Stimulated activated CD4-positive, alpha-beta T cell treated with anti-CD3 and anti-CD28 coated beads, Interleukin-12 subunit alpha, Interleukin-12 subunit beta, amount 100 ng/mL, for 48 hours (primary cell): ENCODE data around the gene GABARAPL1.
"Not testable (repeated sequence)": the region's sequence is repeated elsewhere in the genome, so short reads cannot be mapped to it uniquely, and the experiment has no call there.

Source experiments
- DNase-seq, 3 donors: peaks; one replicate each; pipeline ENCODE4 v3.0.0-alpha.2; 2020; ENCODE audit warnings: low read depth in 2 of 3, low spot score in 1 of 3

The GABARAPL1 gene

GRCh38 chr12:10212739-10213131 lies at the start of gene GABARAPL1:
Gene GABARAPL1, plus strand, starts transcription at chr12:10212877. Its CDS starts 253 bp downstream, at chr12:10213130.
- peak; percentile 48 to 64 (median 60) for DNase-seq

GRCh38 chr12:10163084-10163483 lies 49.6 kb upstream of the GABARAPL1 start:
- no peak for DNase-seq

- DNase-seq, result no peak
Observed at GRCh38 chr12:10165421-10165820, 47.3 kb upstream of the GABARAPL1 start.

- DNase-seq, result no peak
Observed at GRCh38 chr12:10167599-10167998, 45.1 kb upstream of the GABARAPL1 start.

GRCh38 chr12:10169104-10169503 lies 43.6 kb upstream of the GABARAPL1 start:
- DNase-seq, result no peak

GRCh38 chr12:10170216-10170615 lies 42.5 kb upstream of the GABARAPL1 start:
- DNase-seq, result no peak

- DNase-seq, result no peak
Observed at GRCh38 chr12:10171973-10172728, 40.5 kb upstream of the GABARAPL1 start, which contains the start of gene OLR1. Gene OLR1, minus strand, starts transcription at chr12:10172132. Its CDS starts 55 bp downstream, at chr12:10172077.

GRCh38 chr12:10174986-10175614 lies 37.6 kb upstream of the GABARAPL1 start:
- DNase-seq, result no peak

- DNase-seq, result no peak
Observed at GRCh38 chr12:10175846-10176636, 36.6 kb upstream of the GABARAPL1 start.

- DNase-seq, result no peak
Observed at GRCh38 chr12:10178821-10179220, 33.9 kb upstream of the GABARAPL1 start, which contains the start of gene TMEM52B. Gene TMEM52B, plus strand, starts transcription at chr12:10179032. Its CDS starts 543 bp downstream, at chr12:10179575.

GRCh38 chr12:10179776-10180181 lies 32.9 kb upstream of the GABARAPL1 start:
- DNase-seq, result no peak

GRCh38 chr12:10182354-10183049 lies 30.2 kb upstream of the GABARAPL1 start:
- DNase-seq, result no peak

GRCh38 chr12:10184261-10184843 lies 28.3 kb upstream of the GABARAPL1 start:
- no peak for DNase-seq

GRCh38 chr12:10186299-10186698 lies 26.4 kb upstream of the GABARAPL1 start:
- DNase-seq, result no peak

GRCh38 chr12:10186958-10187357 lies 25.7 kb upstream of the GABARAPL1 start:
- not testable (repeated sequence) for DNase-seq

- no peak for DNase-seq
Observed at GRCh38 chr12:10189653-10190052, 23.0 kb upstream of the GABARAPL1 start.

- peak in 1 of 3 donors; percentile 19 for DNase-seq
Observed at GRCh38 chr12:10190558-10191388, 21.9 kb upstream of the GABARAPL1 start.

GRCh38 chr12:10191865-10192264 lies 20.8 kb upstream of the GABARAPL1 start:
- no peak for DNase-seq

GRCh38 chr12:10194160-10194670 lies 18.5 kb upstream of the GABARAPL1 start:
- DNase-seq, result no peak
